Endometrial microvascular endothelial cells (primary cell): ENCODE results near the gene FGD2. TPM values are rescaled to one million over a fixed set of nuclear protein-coding genes. Genes with fewer than 3 reads are reported as not detected.

Experiments used
- in situ Hi-C: cut with HindIII; loops from 2 replicates; pipeline ENCODE4 v1.10.0; 2017; ENCODE audit warnings: low sequenced_read_pairs, low pct_unique_long_range_greater_than_20kb; ENCODE audit errors: inconsistent ontology term
- total RNA-seq: library from RNA; depleted of rRNA; stranded (reverse); fragments of >200 nt; gene quantifications from one replicate; pipeline ENCODE4 v1.2.3, GENCODE V29; 2015; ENCODE audit errors: inconsistent ontology term

Gene FGD2
- total RNA-seq, 1 donor from 2014 or later, result not detected

GRCh38 chr6:36969988-36970891, 35.2 kb upstream of the FGD2 start:
- in situ Hi-C loops, result no loop called here

GRCh38 chr6:36970892-36971842, 34.3 kb upstream of the FGD2 start:
- in situ Hi-C loops, result no loop called here

GRCh38 chr6:36971921-36972673, 33.4 kb upstream of the FGD2 start:
- in situ Hi-C loops, result no loop called here

GRCh38 chr6:36973190-36973589, 32.3 kb upstream of the FGD2 start:
- in situ Hi-C loops, result no loop called here

GRCh38 chr6:36973647-36974046, 31.8 kb upstream of the FGD2 start:
- in situ Hi-C loops, result no loop called here

GRCh38 chr6:36975231-36976006, 30.0 kb upstream of the FGD2 start:
- in situ Hi-C loops, result no loop called here

GRCh38 chr6:36976007-36976264, 29.5 kb upstream of the FGD2 start:
- in situ Hi-C loops, result no loop called here

GRCh38 chr6:36976509-36976908, 28.9 kb upstream of the FGD2 start:
- in situ Hi-C loops, result no loop called here

GRCh38 chr6:36976931-36977330, 28.5 kb upstream of the FGD2 start:
- in situ Hi-C loops, result no loop called here

GRCh38 chr6:36977470-36977941, 27.9 kb upstream of the FGD2 start:
- in situ Hi-C loops, result no loop called here

GRCh38 chr6:36978421-36979346, 26.8 kb upstream of the FGD2 start:
- in situ Hi-C loops, result no loop called here

GRCh38 chr6:36979347-36979742, 26.1 kb upstream of the FGD2 start:
- in situ Hi-C loops, result no loop called here

GRCh38 chr6:36980129-36980528, 25.3 kb upstream of the FGD2 start:
- in situ Hi-C loops, result no loop called here

GRCh38 chr6:36980876-36981619, 24.4 kb upstream of the FGD2 start:
- in situ Hi-C loops, result no loop called here

GRCh38 chr6:36983538-36983937, 21.9 kb upstream of the FGD2 start:
- in situ Hi-C loops, result no loop called here

GRCh38 chr6:36984581-36985416, 20.7 kb upstream of the FGD2 start:
- in situ Hi-C loops, result no loop called here
